ENCODE results near the gene CEP250.
"Not testable (repeated sequence)": the region's sequence is repeated elsewhere in the genome, so short reads cannot be mapped to it uniquely, and the experiment has no call there.

The CEP250 gene

GRCh38 chr20:35454881-35455609 lies at the start of gene CEP250:
CEP250 (plus strand) TSS chr20:35455598; CDS start chr20:35462368, 6,770 bp downstream.
- DNase-seq = peak; percentile 91 to 92

- DNase-seq = no peak
These were observed 49.6 kb upstream of the CEP250 start for GRCh38 chr20:35405775-35406174.

- no peak for DNase-seq
These were observed 47.1 kb upstream of the CEP250 start for GRCh38 chr20:35408270-35408669.

- DNase-seq = no peak
These were observed 45.9 kb upstream of the CEP250 start for GRCh38 chr20:35409542-35409941.

- DNase-seq = no peak
These were observed 44.8 kb upstream of the CEP250 start for GRCh38 chr20:35410613-35411012.

GRCh38 chr20:35421322-35421721 lies 34.1 kb upstream of the CEP250 start:
- no peak for DNase-seq

GRCh38 chr20:35431621-35432429 lies 23.6 kb upstream of the CEP250 start:
- no peak for DNase-seq

- no peak for DNase-seq
These were observed 23.0 kb upstream of the CEP250 start for GRCh38 chr20:35432430-35432735.

- DNase-seq = no peak
These were observed 22.1 kb upstream of the CEP250 start for GRCh38 chr20:35433337-35433736.

GRCh38 chr20:35434085-35435005 lies 21.1 kb upstream of the CEP250 start:
- DNase-seq = no peak

- DNase-seq = no peak
These were observed 19.2 kb upstream of the CEP250 start for GRCh38 chr20:35436177-35436573.

GRCh38 chr20:35437599-35437998 lies 17.8 kb upstream of the CEP250 start:
- DNase-seq = no peak

- DNase-seq = no peak
These were observed 12.4 kb upstream of the CEP250 start for GRCh38 chr20:35443003-35443402.

- no peak for DNase-seq
These were observed 11.2 kb upstream of the CEP250 start for GRCh38 chr20:35444226-35444625.

- DNase-seq = no peak
These were observed 8.9 kb upstream of the CEP250 start for GRCh38 chr20:35446356-35447078.

- DNase-seq = peak; percentile 87 to 92
These were observed 8.2 kb upstream of the CEP250 start for GRCh38 chr20:35447082-35447789.

- DNase-seq = no peak
These were observed 6.5 kb upstream of the CEP250 start for GRCh38 chr20:35448788-35449373.

GRCh38 chr20:35449855-35450254 lies 5.5 kb upstream of the CEP250 start:
- not testable (repeated sequence) for DNase-seq

- DNase-seq = no peak
These were observed 4.1 kb upstream of the CEP250 start for GRCh38 chr20:35451295-35451694.

- DNase-seq = no peak
These were observed 1.8 kb upstream of the CEP250 start for GRCh38 chr20:35453647-35454046.

- DNase-seq = not testable (repeated sequence)
These were observed 1.3 kb downstream of the CEP250 start for GRCh38 chr20:35456700-35457099.
